ENCODE results near the gene HTT.
"Not testable (repeated sequence)": the region's sequence is repeated elsewhere in the genome, so short reads cannot be mapped to it uniquely, and the experiment has no call there.

The HTT gene

DNA sequence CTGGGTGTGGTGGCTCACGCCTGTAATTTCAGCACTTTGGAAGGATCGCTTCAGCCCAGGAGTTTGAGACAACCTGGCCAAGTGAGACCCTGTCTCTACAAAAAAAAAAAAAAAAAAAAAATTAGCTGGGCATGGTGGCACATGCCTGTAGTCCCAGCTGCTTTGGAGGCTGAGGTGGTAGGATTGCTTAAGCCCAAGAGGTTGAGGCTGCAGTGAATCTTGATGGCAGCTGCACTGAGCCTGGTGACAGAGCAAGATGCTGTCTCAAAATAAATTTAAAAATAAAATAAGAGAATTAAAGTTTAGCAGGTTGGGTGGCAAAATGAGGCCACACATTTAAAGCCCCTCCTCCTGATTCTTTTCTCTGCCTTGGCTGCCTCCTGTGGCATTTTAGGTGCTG, 47.1 kb downstream of the HTT start:
- no peak for DNase-seq (ENCODE audit: low spot score)

DNA sequence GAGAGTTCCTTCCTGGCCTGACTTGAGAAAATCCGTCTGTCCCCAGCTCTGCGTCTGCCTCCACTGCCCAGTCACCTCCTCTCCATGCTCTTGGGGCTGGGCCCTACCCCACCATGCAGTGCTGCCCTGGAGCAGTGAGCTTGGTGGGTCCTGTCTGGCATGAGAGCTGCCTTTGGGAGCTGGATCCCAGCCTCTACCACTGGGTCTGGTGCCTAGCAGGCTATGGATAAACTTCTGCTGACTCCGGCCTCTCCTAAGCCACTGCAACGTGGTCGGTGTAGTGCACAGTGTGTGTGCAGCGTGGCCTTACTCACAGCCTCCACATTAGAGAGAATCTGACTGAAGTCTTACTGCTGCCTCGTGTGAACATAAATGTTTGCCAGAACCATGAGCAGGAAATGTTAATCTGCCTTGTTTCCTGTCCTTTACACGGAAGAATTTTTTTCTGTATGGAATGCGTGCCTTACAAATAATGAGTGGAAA, 47.6 kb downstream of the HTT start:
- no peak for DNase-seq (ENCODE audit: low spot score)

DNA sequence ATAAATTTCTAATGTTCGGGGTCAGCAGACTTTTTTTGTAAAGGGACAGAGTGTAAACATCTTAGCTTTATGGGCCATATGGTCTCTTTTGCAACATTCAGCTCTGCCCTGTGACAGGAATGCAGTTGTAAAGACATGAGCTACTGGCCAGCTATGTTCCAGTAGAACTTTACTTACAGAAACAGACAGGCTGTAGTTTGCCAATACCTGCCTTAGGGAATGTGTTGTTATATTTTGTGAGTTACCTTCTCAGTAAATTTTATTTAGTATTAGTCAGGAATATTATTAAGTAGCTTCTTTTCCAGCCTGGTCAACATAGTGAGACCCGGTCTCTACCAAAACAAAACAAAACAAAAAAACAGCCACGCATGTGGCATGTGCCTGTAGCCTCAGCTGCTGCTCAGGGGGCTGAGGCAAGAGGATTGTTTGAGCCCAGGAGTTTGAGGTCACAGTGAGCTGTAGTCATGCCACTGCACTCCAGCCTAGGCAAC, 48.7 kb downstream of the HTT start:
- DNase-seq (ENCODE audit: low spot score) = no peak

DNA sequence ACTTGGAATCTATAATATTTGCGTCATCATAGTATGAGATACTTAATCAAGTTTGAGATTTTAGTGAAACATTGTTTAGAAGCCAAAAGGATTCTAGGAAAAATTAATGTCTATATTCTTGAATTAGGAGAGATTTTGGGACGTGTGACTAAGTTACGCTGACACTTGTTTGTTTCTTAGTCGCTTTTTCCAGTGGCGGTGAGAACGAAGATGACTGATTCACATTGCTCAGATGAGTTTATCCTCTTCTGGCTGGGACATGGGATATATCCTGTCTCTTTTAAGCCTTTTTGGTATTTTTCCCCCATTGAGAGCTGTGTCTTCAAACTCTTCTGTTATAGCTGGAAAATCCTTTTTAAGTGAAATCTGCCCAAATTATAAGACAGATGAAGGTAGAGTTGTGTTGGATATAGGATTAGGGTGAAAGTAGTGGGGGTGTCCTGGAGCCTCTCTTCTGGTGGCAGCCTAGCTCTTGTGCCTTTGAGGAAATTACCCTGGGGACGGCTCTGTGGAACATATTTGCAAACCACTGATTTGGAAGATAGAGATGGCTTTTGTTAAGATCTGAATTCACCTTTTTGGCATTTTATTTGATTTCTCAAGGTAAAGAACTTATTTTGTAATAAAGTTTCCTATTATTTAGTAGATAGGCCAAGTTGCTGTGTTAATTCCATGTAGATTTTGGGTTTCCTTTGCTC, 49.7 kb downstream of the HTT start:
- DNase-seq (ENCODE audit: low spot score) = no peak

DNA sequence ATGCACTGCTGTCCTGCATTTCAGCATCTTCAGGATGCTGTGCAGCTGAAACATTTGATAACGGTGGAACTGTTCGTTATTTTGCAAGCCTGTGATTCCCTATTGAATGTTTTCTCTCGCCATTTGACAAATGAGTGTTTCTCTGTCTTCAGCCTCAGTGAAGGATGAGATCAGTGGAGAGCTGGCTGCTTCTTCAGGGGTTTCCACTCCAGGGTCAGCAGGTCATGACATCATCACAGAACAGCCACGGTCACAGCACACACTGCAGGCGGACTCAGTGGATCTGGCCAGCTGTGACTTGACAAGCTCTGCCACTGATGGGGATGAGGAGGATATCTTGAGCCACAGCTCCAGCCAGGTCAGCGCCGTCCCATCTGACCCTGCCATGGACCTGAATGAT, 52.6 kb downstream of the HTT start:
- no peak for DNase-seq (ENCODE audit: low spot score)

DNA sequence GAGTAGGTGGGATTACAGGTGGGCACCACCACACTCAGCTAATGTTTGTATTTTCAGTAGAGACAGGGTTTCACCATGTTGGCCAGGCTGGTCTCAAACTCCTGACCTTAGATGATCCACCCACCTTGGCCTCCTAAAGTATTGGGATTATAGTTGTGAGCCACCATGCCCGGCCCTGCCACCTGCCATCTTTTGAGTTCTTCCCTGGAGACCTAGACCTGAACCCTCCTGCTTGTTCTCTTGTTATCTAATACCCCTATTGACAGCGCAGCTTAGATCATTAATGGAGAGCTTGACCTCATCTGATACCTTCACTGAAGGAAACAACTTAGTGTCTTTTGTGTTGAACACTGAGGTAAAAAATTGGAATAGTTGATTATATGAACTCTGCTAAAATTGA, 53.6 kb downstream of the HTT start:
- DNase-seq (ENCODE audit: low spot score) = no peak

DNA sequence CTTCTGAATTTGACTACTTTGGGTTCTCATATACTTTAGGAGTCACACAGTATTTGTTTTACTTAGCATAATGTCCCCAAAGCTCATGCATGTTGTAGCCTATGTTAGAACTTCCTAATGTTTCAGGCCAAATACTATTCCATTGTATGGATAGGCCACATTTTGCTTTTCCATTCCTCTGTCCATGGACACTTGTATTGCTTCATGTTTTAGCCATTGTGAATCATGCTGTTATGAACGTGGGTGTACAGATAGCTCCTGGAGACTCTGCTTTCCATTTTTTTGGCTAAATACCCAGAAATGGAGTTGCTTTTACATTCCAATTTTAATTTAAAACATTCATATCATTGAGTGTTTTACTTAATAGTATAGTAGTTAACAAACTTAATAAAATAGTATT, 54.5 kb downstream of the HTT start:
- no peak for DNase-seq (ENCODE audit: low spot score)

DNA sequence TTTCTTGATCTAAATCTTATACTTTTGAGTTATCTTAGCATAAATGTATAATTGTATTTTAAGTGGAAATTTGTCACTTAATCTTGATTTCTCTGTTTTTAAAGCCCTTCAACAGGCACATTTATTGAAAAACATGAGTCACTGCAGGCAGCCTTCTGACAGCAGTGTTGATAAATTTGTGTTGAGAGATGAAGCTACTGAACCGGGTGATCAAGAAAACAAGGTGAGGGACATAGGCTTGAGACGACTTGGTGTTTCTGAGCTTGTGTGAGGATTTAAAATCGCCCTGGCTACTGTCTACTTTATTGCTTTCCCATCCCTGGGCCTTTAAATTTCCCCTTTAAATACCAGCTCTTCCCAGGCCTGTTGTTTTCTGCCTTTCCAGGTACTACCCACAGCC, 55.7 kb downstream of the HTT start:
- DNase-seq (ENCODE audit: low spot score) = no peak

DNA sequence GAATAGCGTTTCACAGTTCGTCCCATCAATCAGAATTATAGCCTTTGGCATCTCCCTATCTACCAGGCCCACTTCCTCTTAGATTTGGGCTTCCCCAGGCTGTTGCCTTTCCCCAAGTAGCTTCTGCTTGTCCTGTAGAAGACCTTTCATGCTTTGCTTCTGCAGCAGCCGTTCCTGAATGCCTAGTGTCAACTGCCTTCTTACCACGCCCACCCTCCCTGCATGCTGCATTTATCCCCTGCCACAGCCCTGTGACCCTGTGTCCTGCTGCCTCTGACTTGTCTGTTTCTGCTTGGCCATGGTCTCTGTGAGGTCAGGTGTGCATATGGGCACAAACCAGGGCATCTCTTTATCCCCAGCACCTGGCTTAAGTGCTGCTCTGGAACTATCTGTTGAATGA, 56.3 kb downstream of the HTT start:
- no peak for DNase-seq (ENCODE audit: low spot score)

DNA sequence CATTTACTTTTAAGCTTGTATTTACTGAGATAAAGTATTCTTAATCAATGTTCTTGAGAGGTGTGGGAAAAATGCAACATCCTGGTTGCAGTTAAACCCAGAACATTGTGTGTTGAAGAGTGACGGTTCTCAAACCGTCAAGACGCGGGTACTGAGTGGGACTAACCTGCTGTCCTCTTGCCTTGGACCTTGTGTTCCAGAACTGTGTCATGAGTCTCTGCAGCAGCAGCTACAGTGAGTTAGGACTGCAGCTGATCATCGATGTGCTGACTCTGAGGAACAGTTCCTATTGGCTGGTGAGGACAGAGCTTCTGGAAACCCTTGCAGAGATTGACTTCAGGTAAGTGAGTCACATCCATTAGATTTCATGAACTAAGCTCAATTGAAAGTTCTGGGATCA, 59.7 kb downstream of the HTT start:
- DNase-seq (ENCODE audit: low spot score) = no peak

DNA sequence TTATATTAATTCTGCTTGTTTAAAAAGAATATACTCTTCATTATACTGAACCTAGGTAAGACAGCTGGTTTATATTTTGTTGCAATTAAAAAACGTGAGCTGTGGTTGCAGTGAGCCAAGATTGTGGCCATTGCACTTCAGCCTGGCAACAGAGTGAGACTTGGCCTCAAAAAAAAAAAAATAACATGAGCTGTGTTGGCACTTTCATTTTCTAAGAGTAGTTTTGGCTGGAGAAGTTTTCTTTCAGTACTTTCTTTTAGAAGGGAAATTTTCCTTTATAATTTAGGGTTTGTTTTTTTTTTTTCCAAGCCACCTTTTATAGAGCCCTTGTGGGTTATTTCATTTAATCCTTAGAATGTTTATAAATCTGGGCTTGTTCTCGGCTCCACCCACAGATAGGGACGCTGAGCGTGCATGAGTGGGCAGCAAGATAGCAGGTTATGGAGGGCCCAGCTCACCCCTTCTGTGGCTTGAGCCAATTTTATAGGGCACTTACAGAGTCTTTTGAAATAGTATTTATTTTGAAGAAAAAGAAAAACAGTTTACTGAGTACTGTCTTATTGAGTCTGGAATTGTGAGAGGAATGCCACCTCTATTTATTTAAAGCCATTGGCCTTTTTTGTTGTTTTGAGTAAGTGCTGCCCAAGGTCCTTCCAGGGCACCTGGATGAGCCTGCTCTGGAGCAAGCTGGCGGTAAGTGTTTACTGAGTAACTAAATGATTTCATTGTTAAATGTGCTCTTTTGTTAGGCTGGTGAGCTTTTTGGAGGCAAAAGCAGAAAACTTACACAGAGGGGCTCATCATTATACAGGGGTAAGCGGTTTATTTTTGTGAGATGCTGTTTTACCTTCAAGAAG, 60.9 kb downstream of the HTT start:
- no peak for DNase-seq (ENCODE audit: low spot score)

DNA sequence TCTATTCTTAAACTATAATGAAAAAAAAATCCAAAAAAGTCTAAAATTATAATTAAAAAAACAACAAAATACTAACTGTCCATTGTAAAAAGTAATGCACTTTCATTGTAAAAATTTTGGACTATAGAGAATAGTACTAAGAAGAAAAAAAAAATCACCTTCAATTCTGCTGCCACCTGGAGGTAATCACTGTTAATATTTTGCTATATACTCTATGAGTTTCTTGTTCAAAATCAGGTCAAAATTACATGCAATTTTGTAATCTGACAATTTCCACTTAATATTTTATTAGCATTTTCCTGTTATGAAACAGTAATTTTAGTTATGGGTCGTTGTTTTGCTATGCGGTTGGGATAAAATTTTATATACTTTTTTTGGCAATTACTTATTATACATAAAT, 62.0 kb downstream of the HTT start:
- DNase-seq (ENCODE audit: low spot score) = no peak

DNA sequence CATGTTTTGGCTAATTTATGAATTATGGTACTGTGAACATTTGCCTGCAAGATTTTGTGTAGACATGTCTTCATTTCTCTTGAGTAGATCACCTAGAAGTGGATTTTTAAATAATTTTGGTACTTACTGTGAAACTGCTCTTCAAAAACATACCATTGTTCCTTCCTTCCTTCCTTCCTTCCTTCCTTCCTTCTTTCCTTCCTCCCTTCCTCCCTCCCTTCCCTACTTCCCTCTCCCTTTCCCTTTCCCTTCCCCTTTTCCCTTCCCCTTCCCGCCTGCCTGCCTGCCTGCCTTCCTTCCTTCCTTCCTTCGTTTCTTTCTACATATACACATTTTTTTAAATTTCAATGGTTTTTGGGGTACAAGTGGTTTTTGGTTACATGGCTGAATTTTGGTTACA, 63.4 kb downstream of the HTT start:
- DNase-seq (ENCODE audit: low spot score) = no peak

DNA sequence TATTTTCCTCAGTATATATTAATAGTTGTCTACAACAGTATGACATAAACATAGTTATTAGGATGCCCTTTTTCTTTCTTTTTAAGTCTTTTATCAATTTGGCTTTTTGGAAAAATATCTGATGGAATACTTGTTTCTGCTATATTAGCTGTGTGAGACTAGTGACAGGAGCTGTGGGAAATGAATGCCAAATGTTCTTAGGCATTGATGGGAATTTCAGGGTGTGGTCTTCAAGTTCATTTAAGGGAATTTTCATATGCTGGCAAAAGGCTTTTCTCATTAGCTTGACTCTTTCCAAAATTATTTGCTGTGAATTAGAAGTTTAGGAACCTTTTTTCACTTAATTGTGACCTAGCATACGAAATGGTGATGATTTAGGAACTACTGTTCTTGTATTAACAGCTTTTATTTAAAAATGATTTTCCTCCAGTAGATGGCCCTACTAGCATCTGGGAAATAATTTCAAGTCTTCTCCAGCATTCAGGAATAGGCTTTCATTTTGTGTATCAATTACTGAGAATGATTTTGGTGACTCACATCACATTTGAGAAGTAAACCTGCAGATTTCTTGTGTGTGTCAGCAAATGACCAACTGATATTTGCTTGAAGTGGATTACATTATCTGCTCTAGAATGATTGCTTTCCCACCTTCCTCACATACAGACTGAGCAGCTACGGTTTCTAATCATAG, 70.9 kb downstream of the HTT start:
- DNase-seq (ENCODE audit: low spot score) = no peak

DNA sequence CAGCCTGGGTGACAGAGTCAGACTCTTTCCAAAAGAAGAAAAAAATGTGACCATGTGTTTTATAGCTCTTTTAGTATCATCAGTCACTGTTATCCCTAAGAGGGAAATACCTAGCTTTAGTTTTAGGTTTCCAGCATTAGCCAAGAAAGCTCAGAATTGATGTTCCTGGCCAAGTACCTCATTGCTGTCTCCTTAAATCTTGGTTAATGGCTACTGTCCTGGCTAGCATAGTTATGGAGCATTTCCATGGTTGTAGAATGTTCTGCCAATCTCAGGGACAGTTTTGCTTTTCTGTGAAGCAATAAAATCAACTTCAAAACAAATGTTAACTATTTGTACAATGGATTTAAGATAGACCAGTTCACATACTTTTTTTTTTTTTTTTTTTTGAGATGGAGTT, 74.4 kb downstream of the HTT start:
- no peak for DNase-seq (ENCODE audit: low spot score)

DNA sequence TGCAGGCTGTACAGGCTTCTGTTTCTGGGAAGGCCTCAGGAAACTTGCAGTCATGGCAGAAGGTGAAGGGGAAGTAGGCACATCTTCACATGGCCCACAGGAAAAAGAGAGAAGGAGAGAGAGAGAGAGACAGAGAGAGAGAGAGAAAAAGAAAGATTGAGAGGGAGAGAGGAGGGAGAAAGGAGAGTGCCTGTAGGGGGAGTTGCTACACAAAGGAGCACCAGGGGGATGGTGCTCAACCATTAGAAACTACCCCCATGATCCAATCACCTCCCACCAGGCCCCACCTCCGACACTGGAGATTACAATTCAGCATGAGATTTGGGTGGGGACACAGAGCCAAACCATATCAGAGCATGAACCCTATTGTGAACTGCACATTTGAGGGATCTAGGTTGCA, 76.8 kb downstream of the HTT start:
- DNase-seq (ENCODE audit: low spot score) = not testable (repeated sequence)

DNA sequence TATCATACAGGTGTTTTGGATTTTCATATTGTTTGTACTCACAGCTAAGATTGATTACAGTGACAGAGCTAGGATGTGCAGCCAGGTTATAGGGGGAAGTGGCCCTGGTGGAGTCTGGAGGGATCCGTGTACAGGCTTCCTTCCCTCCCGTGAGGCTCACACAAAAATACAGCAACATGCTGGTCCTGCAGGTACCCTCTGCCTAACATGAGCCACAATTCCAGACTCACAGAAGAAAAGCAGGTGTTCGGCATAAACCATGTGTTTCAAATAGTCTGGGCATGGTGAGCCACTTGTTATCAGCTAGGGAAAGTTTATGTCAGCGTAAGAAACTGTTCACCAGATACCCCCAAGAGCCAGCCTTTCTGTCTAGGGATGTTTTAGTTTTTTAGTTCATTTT, 82.9 kb downstream of the HTT start:
- DNase-seq (ENCODE audit: low spot score) = no peak

DNA sequence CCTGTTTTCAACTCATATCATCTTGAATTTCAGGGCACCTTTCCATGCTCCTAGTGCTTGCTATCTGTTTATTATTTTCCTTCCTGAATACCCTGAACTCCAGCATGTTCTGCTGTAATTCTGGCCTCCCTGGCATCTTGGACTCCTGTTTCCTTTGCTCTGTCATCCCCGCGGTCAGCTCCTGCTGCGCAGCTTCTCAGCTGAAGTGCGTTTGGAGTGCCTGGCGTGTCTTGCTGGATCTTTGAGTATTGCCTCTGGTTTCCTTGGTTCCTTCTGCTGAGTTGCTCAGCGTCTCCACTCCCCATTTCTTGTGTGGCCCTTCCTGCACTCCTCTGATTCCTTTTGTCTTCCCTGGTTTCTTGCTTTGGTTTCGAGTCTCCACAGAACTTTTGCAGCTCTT, 84.4 kb downstream of the HTT start:
- no peak for DNase-seq (ENCODE audit: low spot score)

DNA sequence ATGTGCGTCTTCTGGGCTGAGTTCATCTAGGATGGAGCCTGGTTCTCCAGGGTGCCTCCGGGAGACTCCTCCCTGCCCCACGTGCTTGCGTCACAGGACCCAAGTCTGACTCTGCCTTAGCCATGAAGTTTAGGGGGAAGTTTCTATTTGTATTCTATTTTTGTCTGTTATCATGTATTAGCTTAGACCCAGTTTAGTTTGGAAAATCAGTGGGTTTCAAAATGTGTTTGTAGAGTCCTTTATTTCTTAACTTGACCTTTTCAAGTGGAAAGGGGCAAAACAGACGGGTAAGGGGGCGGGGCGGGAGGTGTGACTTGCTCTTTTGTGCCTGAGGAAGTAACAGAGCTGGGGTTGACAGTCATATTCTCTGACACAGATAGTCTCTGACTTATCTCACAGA, 86.0 kb downstream of the HTT start:
- no peak for DNase-seq (ENCODE audit: low spot score)

DNA sequence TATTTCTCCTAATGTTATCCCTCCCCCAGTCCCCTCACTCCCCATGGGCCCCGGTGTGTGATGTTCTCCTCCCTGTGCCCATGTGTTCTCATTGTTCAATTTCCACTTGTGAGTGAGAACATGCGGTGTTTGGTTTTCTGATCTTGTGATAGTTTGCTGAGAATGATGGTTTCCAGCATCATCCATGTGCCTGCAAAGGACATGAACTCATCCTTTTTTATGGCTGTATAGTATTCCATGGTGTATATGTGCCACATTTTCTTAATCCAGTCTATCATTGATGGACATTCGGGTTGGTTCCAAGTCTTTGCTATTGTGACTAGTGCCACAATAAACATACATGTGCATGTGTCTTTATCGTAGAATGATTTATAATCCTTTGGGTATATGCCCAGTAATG, 86.6 kb downstream of the HTT start:
- not testable (repeated sequence) for DNase-seq (ENCODE audit: low spot score)

DNA sequence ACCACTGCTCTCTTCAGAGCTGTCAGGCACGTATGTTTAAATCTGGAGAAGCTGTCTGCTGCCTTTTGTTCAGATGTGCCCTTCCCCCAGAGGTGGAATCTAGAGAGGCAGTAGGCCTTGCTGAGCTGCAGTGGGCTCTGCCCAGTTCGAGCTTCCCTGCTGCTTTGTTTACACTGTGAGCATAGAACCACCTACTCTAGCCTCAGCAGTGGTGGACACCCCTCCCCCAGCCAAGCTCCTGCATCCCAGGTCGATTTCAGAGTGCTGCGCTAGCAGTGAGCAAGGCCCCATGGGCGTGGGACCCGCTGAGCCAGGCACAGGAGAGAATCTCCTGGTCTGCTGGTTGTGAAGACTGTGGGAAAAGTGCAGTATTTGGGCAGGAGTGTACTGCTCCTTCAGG, 92.0 kb downstream of the HTT start:
- DNase-seq (ENCODE audit: low spot score) = not testable (repeated sequence)

DNA sequence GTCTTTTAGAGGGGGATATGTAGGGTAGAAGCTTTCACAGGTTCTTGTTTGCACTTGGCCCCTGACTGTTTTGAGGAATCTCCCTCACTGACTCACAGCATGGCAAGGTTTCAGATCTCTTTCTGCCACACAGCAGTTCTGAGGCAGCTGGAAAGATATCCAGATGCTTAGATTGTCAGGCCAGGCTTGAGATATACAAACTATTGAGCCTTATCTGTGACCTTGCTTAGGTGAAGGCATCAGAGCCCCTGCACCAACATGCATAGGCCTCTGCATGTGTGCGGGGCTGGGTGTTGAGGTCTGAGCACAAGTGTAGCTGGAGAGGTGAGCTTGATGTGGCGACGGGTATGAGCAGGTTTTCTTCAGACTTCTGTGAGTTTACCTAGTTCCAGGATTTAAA, 93.5 kb downstream of the HTT start:
- peak; percentile 42 for DNase-seq (ENCODE audit: low spot score)
